ENCODE measurements around the gene AMY1C. TPM values are rescaled to one million over a fixed set of nuclear protein-coding genes. Genes with fewer than 3 reads are reported as not detected.

Gene AMY1C
- not detected for total RNA-seq

GRCh38 chr1:103749598-103749997, at the start of gene AMY1C:
Gene AMY1C, plus strand, starts transcription at chr1:103749898. Its CDS starts 572 bp downstream, at chr1:103750470.

Other genes with a start within 250 kb of the AMY1C start
- gene RNPC3, start 224.2 kb upstream of the AMY1C start, total RNA-seq: 29.0 TPM
- gene AMY2B, start 178.3 kb upstream of the AMY1C start, total RNA-seq: 30.7 TPM
- gene AMY2A, start 132.5 kb upstream of the AMY1C start, total RNA-seq: not detected
- gene AMY1A, start 94.1 kb upstream of the AMY1C start, total RNA-seq: not detected
- gene AMY1B, start 53.7 kb upstream of the AMY1C start, total RNA-seq: not detected

All from metanephros (tissue), 1 donor.